Stimulated activated CD4-positive, alpha-beta T cell treated with anti-CD3 and anti-CD28 coated beads, Interleukin-12 subunit alpha, Interleukin-12 subunit beta, amount 100 ng/mL, for 24 hours (primary cell): ENCODE measurements around the gene RAX.
"Not testable (repeated sequence)": the region's sequence is repeated elsewhere in the genome, so short reads cannot be mapped to it uniquely, and the experiment has no call there.

Source experiments
- DNase-seq, 2 experiments: peaks; one replicate each; pipeline ENCODE4 v3.0.0-alpha.2; 2020; ENCODE audit warnings: low read depth in 2 of 2

Gene RAX

GRCh38 chr18:59273759-59274532 is 692 bp upstream of the RAX start:
- DNase-seq = no peak

- no peak for DNase-seq
These were observed 899 bp downstream of the RAX start for GRCh38 chr18:59272221-59272888.

GRCh38 chr18:59271606-59272220 is 1.5 kb downstream of the RAX start:
- no peak for DNase-seq

- DNase-seq = no peak
These were observed 2.5 kb downstream of the RAX start for GRCh38 chr18:59270689-59271257.

GRCh38 chr18:59269563-59270119 is 3.6 kb downstream of the RAX start:
- DNase-seq = no peak

- DNase-seq = peak in 1 of 2 experiments; percentile 48
These were observed 4.3 kb downstream of the RAX start for GRCh38 chr18:59268721-59269562.

- no peak for DNase-seq
These were observed 5.0 kb downstream of the RAX start for GRCh38 chr18:59268127-59268720.

- DNase-seq = no peak
These were observed 5.6 kb downstream of the RAX start for GRCh38 chr18:59267503-59268126.

- no peak for DNase-seq
These were observed 6.3 kb downstream of the RAX start for GRCh38 chr18:59266886-59267502.

GRCh38 chr18:59266459-59266858 is 6.8 kb downstream of the RAX start:
- DNase-seq = no peak

- DNase-seq = no peak
These were observed 7.3 kb downstream of the RAX start for GRCh38 chr18:59265974-59266369.

GRCh38 chr18:59265246-59265973 is 7.8 kb downstream of the RAX start:
- DNase-seq = peak in 1 of 2 experiments; percentile 53

- DNase-seq = no peak
These were observed 8.5 kb downstream of the RAX start for GRCh38 chr18:59264651-59265245.

- no peak for DNase-seq
These were observed 9.1 kb downstream of the RAX start for GRCh38 chr18:59264121-59264571.

- no peak for DNase-seq
These were observed 9.6 kb downstream of the RAX start for GRCh38 chr18:59263661-59264060.

GRCh38 chr18:59262243-59262642 is 11.0 kb downstream of the RAX start:
- DNase-seq = not testable (repeated sequence)

GRCh38 chr18:59261842-59262241 is 11.4 kb downstream of the RAX start:
- not testable (repeated sequence) for DNase-seq

- not testable (repeated sequence) for DNase-seq
These were observed 17.8 kb downstream of the RAX start for GRCh38 chr18:59255491-59255890.
